Mesothelial cell of epicardium (in vitro differentiated cells): ENCODE measurements around the gene EIF3F. TPM values are rescaled to one million over a fixed set of nuclear protein-coding genes. Genes with fewer than 3 reads are reported as not detected.

ENCODE experiments used
- DNase-seq, 2 experiments: peaks; one replicate each; pipeline ENCODE4 v3.0.0; 2021; ENCODE audit warnings: low spot score in 2 of 2; ENCODE audit not compliant: unreplicated experiment in 2 of 2
- H3K27ac Mint-ChIP-seq: 2 replicates; pipeline ENCODE4 v1.8.0; 2021; ENCODE audit warnings: mixed read lengths
- H3K27me3 Mint-ChIP-seq: 2 replicates; pipeline ENCODE4 v1.8.0; 2021; ENCODE audit warnings: low read depth, mixed read lengths
- H3K36me3 Mint-ChIP-seq: 2 replicates; pipeline ENCODE4 v1.8.0; 2021; ENCODE audit warnings: mixed read lengths
- H3K4me1 Mint-ChIP-seq: 2 replicates; pipeline ENCODE4 v1.8.0; 2021; ENCODE audit warnings: mixed read lengths
- H3K4me3 Mint-ChIP-seq: 2 replicates; pipeline ENCODE4 v1.8.0; 2021; ENCODE audit warnings: mild to moderate bottlenecking, moderate library complexity, mixed read lengths
- H3K9me3 Mint-ChIP-seq: 2 replicates; pipeline ENCODE4 v1.8.0; 2021; ENCODE audit warnings: mixed read lengths
- total RNA-seq: library from RNA; stranded (reverse); gene quantifications from 3 replicates; pipeline ENCODE4 v1.2.1, GENCODE V29; 2021
- TF ChIP-seq, protein P1 (sequence below): fragments of 200-600 bp; sonication (generic); IDR thresholded peaks from one replicate; pipeline ENCODE4 v1.5.0; 2021; ENCODE audit warnings: antibody characterized with exemption; ENCODE audit not compliant: unreplicated experiment

Gene EIF3F
- total RNA-seq, 1 donor from 2014 or later, result 357 TPM

DNA sequence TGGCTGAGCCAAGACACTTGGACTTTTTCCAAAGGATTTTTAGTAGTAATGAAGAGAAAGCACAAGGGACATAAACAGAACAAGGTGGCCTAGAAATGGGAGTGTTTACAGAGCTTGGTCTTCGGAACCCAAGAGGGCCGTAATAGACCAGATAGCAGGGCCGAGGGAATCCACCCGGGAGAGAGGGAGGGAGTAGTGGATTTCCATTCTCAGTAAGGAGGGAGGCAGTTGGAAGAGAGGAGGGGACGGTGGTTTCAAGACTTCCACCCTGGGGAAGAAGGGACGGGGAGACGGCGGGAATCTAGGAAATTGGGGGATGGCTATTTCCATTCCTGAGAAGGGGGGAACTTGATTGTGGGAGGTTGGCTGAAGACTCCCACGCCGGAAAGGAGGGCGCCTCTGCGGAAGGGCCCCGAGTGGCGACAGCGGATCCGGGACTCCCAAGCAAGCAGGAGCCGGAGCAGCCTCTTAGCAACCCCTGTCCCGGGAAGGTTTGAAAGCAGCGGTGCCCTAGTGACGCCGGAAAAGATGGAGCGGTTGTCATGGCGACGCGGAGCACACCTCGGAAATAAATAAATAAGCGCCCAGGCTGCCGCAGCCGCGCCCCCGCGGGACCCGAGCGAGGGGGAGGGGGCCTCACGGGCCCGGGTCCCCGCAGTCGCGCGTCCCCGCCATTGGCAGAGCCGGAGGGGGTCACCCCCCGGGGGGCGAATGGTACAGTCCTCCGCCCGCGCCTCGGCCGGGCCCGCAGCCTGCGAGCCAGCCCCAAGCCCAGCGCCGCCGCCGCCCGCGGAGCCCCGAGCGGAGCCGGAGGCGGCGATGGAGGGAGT is 31.6 kb downstream of the EIF3F start:
- TF ChIP-seq, protein P1, sequence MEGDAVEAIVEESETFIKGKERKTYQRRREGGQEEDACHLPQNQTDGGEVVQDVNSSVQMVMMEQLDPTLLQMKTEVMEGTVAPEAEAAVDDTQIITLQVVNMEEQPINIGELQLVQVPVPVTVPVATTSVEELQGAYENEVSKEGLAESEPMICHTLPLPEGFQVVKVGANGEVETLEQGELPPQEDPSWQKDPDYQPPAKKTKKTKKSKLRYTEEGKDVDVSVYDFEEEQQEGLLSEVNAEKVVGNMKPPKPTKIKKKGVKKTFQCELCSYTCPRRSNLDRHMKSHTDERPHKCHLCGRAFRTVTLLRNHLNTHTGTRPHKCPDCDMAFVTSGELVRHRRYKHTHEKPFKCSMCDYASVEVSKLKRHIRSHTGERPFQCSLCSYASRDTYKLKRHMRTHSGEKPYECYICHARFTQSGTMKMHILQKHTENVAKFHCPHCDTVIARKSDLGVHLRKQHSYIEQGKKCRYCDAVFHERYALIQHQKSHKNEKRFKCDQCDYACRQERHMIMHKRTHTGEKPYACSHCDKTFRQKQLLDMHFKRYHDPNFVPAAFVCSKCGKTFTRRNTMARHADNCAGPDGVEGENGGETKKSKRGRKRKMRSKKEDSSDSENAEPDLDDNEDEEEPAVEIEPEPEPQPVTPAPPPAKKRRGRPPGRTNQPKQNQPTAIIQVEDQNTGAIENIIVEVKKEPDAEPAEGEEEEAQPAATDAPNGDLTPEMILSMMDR, result no peak
- Mint-ChIP-seq H3K27ac (no peak overlapping the region), H3K4me3 (peak overlapping the region; percentile 65), H3K27me3 (peaks cover 75% of the 10 kb centered on the region), H3K4me1 (peaks cover 13% of the 10 kb centered on the region), H3K9me3 (no peaks in the 10 kb centered on the region), H3K36me3 (no peaks in the 10 kb centered on the region)
- peak; percentile 46 to 70 for DNase-seq

- Mint-ChIP-seq H3K4me3 (peak overlapping the region; percentile 57), H3K4me1 (peaks cover 13% of the 10 kb centered on the region), H3K9me3 (no peaks in the 10 kb centered on the region), H3K27ac (no peak overlapping the region), H3K27me3 (peaks cover 67% of the 10 kb centered on the region), H3K36me3 (no peaks in the 10 kb centered on the region)
- TF ChIP-seq, protein P1, result no peak
- peak in 1 of 2 experiments; percentile 45 for DNase-seq
Measured at GRCh38 chr11:8019314-8020243, 32.4 kb downstream of the EIF3F start.

DNA sequence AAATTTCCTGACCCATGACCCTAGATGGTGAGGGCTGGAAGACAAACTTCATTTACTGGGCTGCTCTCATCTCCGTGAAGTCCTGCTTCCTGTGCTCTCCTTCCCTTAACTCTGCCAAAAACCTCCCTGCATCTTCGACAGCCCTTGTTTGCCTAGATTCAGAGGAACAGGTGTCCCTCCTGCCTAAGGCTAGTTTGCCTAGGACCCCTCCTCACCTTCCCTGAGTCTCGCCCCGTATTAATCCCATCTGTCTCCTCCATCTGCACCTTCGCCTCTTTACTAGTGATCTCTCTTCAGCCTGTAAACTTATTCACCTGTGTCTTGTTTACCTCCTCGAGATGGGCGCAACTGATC is 33.1 kb downstream of the EIF3F start:
- H3K27ac Mint-ChIP-seq, result no peak overlapping the region
- TF ChIP-seq, protein P1, result no peak
- peaks cover 13% of the 10 kb centered on the region for H3K4me1 Mint-ChIP-seq
- peak overlapping the region; percentile 57 for H3K4me3 Mint-ChIP-seq
- H3K9me3 Mint-ChIP-seq, result no peaks in the 10 kb centered on the region
- peak in 1 of 2 experiments; percentile 33 for DNase-seq
- H3K36me3 Mint-ChIP-seq, result no peaks in the 10 kb centered on the region
- peaks cover 61% of the 10 kb centered on the region for H3K27me3 Mint-ChIP-seq

DNA sequence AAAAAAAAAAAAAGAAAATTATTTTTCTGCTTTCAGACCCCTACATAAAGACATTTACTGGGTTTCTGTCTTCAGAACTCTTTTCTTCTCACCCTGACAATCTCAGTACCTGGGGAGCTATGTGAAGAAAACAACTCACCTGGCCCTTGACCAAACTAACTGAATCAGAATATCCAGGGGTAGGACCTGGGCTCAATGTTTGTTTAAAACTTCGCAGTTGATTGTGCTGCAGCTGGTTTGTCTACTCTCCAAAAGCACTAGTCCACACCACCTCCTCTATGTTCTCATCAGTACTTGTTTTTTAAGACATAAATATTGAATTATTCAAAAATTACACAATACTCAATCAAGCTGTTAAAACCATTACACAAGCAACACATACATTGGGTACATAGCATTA is 34.8 kb downstream of the EIF3F start:
- Mint-ChIP-seq H3K36me3 (no peaks in the 10 kb centered on the region), H3K27ac (no peak overlapping the region), H3K9me3 (no peaks in the 10 kb centered on the region), H3K4me1 (peaks cover 13% of the 10 kb centered on the region), H3K27me3 (peaks cover 55% of the 10 kb centered on the region), H3K4me3 (no peak overlapping the region)
- TF ChIP-seq, protein P1, result no peak
- no peak for DNase-seq

GRCh38 chr11:8022876-8023275 is 35.7 kb downstream of the EIF3F start:
- no peaks in the 10 kb centered on the region for H3K9me3 Mint-ChIP-seq
- H3K27ac Mint-ChIP-seq, result no peak overlapping the region
- H3K27me3 Mint-ChIP-seq, result peaks cover 48% of the 10 kb centered on the region
- TF ChIP-seq, protein P1, result no peak
- no peak for DNase-seq
- no peak overlapping the region for H3K4me3 Mint-ChIP-seq
- no peaks in the 10 kb centered on the region for H3K36me3 Mint-ChIP-seq
- H3K4me1 Mint-ChIP-seq, result peaks cover 13% of the 10 kb centered on the region
